Islet precursor cell (in vitro differentiated cells): Measurements from ENCODE around the gene C1QTNF12.
A peak's percentile ranks its signal among the peaks of the same experiment; 100 is the strongest.

Source experiments
- DNase-seq: peaks from one replicate; pipeline ENCODE4 v3.0.0-alpha.2; 2018

C1QTNF12 gene, protein sequence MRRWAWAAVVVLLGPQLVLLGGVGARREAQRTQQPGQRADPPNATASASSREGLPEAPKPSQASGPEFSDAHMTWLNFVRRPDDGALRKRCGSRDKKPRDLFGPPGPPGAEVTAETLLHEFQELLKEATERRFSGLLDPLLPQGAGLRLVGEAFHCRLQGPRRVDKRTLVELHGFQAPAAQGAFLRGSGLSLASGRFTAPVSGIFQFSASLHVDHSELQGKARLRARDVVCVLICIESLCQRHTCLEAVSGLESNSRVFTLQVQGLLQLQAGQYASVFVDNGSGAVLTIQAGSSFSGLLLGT

DNA sequence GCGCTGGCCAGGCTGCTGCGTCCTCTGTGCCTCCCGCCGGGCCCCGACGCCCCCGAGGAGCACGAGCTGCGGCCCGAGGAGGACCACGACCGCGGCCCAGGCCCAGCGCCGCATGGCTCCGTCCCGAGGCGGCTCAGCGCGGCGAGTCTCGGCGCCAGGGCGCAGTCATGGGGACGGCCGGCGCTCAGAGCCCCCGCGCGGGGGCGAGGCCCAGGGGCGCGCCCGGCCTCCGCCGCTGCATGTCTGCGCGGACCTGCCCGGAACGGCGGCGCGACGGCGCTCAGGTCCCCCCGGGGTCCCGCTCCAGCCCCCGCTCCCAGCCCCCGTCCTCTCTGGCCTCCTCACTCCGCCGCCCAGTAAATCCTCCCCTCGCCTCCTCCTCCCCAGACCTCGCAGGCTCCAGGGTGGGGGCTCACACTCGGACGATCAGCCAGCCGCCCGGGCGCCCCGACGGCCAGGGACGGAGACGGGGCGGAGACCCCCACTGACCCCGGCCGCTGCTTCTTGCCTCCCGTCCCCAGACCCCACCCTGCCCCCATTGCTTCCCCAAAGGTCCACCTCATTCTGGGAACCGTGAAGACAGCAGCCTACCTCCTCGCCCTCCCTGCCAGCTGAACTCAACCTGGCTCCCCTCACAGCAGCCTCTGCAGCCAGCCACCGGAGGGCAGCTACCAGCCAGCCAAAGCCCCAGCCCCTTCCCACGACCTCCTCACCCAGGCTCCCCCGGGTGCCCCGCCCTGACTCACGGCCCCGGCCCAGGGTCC lies at the start of gene C1QTNF12:
C1QTNF12 (minus strand) TSS at position 146 of the 764 bp plus-strand sequence; CDS start at position 114, 32 bp downstream.
- no peak for DNase-seq

DNA sequence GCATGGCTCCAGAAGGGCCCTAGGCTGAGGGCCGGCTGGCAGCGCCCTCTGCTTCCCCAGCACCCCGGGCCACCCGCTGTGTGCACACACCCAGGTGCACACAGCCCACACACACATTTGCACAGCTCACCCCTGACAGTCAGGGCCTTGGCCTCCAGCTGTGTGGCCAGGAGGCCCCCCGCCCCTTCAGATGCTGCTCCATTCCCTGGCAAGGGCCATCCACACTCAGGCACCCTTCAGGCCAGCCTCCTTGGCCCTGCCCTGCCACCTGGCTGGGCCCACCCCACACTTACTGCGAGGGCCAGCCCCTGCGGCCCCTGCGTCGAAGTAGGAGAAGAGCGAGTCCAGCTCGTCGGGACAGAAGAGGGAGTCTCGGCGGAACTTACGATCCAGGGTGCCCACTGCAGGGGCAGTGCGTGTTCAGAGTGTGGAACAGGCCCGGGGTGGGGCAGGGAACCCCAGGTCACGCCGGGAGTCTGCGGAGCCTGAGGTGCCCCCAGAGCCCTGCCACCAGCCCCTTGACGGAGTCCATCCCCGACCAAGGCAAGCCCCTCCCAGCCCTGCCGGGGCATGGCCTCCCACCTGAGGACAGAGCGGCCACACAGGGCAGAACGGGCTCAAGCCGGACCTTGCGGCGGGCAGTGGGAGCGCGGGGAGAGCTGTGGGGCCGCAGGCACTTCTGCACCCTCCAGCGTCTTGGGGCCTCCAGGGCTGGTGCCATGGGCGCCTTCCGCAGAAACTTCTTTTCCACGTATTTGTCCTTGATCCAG lies 48.8 kb upstream of the C1QTNF12 start:
- DNase-seq: no peak

DNA sequence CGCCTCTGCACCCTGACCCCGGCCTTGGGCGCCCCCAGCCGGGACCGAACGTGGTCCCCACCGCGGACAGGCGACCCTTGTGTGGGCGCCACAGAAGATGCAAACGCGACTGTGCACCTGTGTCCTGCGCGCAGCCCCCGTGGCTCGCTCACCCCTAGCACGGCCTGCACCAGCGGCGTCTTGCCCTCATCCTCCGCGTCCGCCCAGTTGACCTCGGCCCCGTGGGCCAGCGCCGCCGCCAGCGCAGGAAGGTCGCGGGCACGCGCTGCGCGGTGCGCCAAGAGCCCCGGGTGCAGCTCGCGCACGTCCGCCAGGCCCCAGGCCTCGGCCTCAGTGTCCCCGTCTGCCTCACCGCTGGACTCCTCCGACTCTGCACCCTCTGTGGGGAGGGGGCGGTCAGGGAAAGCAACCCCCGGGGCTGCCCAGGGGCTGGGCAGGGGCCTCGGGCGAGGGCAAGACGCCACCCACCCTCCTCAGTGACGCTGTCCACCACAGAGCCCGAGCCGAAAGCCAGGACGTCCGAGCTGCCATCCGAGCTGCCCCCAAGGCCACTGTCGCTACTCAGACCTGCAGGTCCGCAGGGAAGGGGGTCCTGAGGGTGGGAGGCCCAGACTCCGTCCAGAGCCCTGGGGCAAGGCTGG lies 47.8 kb upstream of the C1QTNF12 start:
- DNase-seq: no peak

DNA sequence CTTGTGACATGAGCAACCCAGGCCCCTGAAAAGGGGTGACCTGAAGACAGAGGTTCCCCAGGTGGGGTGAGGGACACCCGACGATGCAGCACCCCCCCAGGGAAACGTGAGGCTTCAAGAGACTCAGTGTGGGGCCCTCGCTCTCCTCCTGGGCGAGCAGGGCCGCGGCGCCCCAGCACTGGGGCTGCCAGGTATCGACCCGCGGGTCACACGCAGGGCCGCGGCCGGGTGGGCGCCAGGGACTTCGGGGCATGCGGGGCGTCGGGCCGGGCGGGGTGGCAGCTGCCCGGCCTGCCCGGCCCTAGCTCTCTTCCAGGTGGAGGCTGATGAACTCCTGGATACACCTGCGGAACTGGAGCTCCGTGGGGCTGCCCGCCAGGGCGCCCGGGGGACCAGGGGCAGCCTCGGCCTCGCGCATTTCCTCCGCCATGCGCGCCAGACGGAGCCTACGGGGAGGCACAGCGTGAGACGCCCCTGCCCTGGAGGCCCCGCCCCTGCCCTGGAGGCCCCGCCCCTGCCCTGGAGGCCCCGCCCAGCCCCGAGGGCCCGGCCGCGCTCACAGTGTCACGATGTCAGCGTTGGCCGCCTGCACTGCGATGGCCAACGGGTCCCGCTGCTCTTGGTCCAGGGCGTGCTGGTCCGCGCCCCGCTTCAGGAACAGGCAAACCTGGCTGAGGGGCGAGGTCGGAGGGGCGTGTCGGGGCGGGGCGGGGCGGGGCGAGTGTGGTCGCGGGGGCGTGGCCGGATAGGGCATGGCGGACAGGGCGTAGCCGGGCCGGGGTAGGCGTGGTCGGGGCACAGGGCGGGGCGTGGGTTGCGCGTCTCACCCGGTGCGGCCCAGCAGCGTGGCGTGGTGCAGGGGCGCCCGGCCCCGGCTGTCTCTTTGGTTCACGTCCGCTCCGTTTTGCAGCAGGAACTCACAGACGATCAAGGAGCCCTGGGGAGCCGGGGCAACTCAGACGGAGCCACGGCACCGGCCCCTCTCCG lies 47.0 kb upstream of the C1QTNF12 start:
- no peak for DNase-seq

DNA sequence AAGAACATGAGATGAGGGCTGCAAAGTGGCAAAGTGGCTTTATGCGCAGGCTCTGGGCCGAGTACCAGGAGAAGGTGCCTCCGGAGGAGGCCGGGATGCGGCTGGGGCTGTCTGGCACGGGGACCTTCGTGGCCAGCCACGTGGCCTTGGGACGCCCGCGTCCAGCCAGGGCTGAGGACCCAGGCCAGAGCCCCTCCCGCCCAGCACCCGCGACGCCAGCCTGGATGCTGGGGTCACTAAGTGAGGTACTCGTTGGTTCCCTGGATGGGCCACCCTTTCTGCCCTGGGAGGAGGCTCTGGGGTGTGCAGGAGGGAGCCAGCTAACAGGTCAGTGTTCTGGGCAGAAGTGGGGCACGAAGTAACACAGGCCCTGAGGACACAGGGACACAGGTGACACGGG lies 46.3 kb upstream of the C1QTNF12 start:
- DNase-seq: no peak

DNA sequence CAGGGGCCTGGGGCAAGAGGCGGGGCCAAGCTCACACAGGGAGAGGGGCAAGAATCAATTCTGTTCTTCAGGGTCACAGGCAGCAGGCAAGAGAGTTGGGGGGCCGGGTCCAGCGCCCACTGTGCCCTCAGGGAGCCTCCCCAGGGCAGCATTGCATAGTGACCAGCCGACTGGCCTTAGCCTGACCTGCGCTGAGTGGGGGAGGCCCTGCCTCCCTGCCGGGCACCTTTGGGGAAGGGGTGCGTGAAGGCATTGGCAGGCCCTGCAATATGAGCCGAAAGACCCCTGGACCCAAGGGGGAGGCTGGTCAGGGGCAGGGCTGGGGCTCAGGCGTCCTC lies 45.9 kb upstream of the C1QTNF12 start:
- DNase-seq: no peak

DNA sequence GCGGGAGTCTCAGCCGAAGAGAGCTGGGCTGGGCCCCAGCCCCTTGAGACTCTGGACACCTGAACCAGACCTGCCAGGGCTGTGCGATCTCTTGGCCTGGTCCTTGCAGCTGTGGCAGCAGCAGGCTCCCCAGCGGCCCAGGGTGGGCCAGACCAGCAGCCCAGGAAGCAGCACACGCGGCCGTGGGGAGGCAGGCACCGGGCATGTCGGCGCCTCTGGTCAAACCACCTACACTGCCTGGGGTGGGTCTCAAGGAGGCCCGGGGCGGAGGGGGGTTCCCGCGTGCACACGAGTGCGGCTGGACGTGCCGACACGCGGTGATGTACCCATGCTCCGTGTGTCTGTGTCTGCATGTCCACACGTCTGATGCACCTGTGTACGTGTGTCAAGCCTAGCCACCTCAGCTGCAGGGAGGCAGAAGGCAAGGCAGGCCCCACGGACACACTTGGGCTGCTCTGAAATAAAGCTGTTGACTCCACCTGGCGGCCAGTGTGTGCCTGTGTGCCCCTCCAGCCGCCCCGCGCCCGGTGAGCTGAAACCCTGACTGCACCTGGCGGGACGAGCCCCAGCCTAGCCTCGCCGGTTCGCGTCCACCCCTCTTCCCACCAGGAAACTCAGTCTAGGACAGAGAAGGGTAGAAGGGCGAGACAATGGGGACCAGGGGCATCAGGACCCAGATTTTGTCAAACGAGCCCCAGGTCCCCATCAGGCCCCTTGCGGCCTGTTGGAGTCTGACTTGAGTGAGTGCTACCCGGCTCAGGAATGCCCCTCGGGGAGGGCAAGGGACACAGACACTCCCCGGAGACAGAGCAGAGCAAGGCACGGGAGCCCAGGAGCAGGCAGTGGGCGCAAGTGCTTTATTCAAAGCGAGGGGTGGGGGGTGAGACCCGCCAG lies 45.3 kb upstream of the C1QTNF12 start:
- peak; percentile 90 for DNase-seq

DNA sequence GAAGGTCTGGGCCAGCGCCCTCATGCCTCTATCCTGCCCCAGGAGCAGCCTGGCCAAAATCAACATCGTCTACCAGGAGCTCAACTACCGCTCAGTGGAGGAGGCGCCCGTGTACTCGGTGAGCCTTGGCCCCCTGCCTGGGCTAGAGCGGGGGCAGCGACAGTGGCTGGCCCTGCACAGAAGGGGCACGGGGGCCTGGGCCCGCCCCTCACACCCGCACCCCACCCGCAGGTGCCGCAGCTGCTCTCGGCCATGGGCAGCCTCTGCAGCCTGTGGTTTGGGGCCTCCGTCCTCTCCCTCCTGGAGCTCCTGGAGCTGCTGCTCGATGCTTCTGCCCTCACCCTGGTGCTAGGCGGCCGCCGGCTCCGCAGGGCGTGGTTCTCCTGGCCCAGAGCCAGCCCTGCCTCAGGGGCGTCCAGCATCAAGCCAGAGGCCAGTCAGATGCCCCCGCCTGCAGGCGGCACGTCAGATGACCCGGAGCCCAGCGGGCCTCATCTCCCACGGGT lies 44.6 kb upstream of the C1QTNF12 start:
- no peak for DNase-seq

DNA sequence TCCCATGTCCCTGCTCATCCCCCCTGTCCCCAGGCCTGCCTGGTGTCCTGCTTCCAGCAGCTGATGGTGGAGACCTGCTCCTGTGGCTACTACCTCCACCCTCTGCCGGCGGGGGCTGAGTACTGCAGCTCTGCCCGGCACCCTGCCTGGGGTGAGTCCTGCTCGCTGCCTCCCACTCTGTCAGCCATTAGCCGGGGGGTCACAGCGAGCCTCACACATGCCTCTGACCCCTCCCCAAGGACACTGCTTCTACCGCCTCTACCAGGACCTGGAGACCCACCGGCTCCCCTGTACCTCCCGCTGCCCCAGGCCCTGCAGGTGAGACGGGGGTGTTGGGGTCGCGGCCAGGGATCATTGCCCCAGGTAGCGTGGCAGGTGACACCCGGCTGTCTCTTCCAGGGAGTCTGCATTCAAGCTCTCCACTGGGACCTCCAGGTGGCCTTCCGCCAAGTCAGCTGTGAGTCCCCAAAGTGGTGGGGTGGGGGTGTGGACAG lies 43.8 kb upstream of the C1QTNF12 start:
- DNase-seq: peak; percentile 92

DNA sequence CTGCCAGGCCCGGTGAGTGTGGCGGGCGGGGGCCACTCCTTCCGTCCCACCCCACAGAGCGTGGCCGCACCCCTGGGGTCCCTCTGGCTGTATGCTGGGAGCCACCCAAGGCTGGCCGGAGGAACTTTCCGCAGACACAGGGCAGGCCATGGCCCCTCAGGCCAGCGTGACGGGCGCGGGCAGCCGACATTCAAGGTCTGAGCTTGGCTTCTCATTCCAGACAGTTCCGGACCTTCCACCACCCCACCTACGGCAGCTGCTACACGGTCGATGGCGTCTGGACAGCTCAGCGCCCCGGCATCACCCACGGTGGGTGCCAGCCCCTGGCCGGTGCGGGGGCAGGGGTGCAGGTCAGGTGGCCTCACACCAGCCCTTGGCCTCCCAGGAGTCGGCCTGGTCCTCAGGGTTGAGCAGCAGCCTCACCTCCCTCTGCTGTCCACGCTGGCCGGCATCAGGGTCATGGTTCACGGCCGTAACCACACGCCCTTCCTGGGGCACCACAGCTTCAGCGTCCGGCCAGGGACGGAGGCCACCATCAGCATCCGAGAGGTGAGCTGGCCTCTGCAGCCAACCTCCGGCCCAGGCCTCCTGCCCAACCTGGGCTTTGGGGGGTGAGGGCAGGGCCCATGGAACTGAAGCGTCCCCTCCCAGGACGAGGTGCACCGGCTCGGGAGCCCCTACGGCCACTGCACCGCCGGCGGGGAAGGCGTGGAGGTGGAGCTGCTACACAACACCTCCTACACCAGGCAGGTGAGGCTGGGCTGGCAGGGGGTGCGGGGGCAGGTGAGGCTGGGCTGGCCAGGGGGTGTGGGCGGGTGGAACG lies 41.0 kb upstream of the C1QTNF12 start:
- no peak for DNase-seq

DNA sequence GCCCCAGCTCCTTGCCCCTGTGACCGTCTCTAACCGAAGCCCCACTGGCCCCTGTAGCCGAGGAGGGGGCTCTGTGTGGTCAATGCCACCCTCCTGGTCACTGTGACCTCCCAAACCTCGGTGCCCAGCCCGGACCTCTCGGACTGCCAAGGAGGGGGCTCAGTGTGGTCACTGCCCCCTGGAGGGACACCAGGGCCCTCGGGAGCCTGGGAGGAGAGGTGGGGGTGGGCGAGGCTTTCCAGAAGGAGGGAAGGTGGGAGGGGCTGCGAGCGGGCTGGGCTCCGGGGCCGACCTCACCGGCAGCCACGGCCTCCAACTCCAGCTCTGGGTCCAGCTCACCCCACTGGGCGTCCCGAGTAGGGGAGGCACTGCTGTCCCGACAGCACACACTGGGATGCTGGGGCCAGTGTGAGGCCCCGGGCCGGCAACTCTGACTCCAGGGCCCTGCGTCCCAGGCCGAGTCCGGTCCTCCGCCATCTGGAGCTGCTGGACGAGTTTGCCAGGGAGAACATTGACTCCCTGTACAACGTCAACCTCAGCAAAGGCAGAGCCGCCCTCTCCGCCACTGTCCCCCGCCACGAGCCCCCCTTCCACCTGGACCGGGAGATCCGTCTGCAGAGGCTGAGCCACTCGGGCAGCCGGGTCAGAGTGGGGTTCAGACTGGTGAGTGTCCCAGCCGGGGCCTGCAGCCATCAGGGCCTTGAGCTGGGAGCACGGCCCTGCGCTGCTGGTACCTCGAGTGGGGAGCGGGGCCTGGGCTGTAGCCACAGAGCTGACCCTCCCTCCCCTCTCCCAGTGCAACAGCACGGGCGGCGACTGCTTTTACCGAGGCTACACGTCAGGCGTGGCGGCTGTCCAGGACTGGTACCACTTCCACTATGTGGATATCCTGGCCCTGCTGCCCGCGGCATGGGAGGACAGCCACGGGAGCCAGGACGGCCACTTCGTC lies 40.1 kb upstream of the C1QTNF12 start:
- DNase-seq: no peak

DNA sequence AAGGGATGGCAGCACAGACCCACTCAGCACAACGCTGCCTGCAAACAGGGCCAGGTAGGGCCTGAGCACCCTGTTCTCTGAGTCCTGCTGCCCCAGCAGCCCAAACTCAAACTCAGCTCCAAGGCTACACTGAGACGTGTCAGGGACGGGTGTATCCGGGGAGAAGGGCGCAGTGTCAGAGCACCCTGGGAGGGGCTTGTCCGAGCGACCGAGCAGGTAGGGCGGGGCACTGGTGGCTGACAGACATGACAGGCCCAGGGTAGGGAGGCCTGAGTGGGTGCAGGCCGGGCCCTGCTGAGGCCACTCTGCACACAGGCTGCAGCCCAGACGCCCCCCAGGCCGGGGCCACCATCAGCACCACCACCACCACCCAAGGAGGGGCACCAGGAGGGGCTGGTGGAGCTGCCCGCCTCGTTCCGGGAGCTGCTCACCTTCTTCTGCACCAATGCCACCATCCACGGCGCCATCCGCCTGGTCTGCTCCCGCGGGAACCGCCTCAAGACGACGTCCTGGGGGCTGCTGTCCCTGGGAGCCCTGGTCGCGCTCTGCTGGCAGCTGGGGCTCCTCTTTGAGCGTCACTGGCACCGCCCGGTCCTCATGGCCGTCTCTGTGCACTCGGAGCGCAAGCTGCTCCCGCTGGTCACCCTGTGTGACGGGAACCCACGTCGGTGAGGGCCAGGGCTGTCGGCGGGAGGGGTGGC lies 39.2 kb upstream of the C1QTNF12 start:
- no peak for DNase-seq

DNA sequence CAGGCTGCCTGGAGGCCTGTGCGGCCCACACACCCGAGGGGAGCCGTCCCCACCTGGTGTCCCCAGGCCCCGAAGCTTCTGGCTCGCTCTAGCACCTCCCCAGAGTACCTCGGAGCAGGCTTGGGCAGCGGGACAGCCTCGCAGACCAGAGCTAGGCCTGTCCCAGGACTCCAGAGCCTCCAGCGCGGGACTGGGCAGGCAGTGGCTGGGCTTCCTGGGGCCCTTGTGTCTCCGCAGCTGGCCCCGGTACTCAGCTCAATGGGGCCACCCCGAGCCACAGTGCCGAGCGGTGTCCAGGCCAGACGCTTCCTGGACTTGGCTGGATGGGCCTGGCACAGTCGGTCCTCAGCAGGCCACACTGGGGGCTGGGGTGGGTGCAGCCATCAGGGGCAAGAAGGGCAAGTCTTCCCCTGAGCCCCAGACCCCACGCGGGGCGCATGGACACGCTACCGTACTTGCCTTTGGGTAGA lies 38.6 kb upstream of the C1QTNF12 start:
- DNase-seq: no peak

DNA sequence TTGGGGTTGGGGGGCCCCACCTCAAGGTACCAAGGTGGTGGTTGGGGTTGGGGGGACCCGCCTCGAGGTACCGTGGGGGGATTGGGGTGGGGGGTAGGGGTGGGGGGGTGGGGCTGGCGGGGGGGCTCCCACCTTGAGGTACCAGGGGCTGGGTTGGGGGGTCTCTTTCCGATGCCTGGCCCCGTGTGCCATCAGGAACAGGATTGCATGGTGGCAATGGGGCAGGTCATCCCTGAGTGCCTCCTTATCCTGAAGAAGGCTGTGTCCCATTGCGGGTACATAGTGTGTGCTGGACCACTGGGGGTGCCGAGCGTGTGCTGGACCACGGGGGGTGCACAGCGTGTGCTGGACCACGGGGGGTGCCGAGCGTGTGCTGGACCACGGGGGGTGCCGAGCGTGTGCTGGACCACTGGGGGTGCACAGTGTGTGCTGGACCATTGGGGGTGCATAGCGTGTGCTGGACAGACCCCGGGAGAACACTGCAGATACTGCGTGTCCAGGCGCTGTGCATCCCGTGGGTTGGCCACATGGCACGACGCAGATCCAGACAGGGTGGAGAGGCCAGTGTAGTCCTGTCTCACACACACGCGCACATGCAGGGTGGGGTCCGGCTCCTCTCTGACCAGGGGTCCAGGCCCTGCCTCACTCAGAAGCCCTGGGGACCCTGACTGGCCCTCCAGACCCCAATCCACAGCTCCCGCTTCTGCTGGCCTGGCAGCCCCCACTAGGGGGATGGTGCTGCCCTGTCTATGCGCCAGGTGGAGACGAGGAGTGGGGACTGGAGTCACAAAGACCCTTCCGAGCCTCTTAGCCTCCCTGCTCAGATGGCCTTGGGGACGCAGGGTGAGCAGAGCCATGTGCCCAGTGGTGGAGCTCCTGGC lies 37.9 kb upstream of the C1QTNF12 start:
- DNase-seq: no peak

DNA sequence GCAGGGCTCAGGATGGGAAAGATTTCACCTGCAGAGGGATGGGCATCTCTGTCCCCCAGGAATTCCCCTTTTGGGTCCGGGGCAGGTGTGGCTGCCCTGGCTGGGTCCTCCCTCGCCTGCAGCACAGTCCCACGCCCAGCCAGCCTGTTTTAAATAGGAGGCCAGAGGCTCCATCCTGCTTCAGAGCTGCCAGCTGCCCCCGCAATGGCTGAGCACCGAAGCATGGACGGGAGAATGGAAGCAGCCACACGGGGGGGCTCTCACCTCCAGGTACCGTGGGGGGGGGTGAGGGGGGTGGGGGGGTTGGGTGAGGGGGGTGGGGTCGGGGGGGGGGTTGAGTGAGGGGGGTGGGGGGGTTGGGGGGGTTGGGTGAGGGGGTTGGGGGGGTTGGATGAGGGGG lies 37.3 kb upstream of the C1QTNF12 start:
- no peak for DNase-seq

DNA sequence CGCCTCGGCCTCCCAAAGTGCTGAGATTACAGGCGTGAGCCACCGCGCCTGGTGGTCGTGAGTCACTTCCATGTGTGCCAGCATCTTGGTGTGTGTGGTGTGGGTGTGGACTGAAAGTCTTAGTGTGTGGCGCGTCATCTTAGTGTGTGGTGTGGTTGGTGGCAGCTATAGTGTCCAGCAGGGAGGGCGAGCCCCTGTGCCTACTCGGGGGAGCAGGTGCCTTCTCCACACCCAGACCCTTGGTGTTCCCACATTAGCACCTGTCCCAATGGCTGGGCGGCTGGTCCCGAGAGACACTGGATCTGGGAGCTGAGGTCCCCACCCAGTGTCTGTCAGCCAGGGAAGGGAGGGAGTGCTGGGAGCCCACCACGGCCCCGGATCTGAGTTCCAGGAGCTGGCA lies 36.5 kb upstream of the C1QTNF12 start:
- DNase-seq: no peak
